GM12874 (cell line): ENCODE measurements around the gene SLC29A1.

Experiments used
- TF ChIP-seq, protein P1 (sequence below): IDR thresholded peaks from 2 replicates; pipeline ENCODE4 v1.5.1; 2011; ENCODE audit warnings: low read depth, mild to moderate bottlenecking, control low read depth, low read length, moderate library complexity; ENCODE audit not compliant: insufficient read depth

Gene SLC29A1

GRCh38 chr6:44179648-44180047, 43.7 kb upstream of the SLC29A1 start:
- TF ChIP-seq, protein P1, sequence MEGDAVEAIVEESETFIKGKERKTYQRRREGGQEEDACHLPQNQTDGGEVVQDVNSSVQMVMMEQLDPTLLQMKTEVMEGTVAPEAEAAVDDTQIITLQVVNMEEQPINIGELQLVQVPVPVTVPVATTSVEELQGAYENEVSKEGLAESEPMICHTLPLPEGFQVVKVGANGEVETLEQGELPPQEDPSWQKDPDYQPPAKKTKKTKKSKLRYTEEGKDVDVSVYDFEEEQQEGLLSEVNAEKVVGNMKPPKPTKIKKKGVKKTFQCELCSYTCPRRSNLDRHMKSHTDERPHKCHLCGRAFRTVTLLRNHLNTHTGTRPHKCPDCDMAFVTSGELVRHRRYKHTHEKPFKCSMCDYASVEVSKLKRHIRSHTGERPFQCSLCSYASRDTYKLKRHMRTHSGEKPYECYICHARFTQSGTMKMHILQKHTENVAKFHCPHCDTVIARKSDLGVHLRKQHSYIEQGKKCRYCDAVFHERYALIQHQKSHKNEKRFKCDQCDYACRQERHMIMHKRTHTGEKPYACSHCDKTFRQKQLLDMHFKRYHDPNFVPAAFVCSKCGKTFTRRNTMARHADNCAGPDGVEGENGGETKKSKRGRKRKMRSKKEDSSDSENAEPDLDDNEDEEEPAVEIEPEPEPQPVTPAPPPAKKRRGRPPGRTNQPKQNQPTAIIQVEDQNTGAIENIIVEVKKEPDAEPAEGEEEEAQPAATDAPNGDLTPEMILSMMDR: no peak

GRCh38 chr6:44180406-44180805, 43.0 kb upstream of the SLC29A1 start:
- TF ChIP-seq, protein P1: no peak

GRCh38 chr6:44180886-44181285, 42.5 kb upstream of the SLC29A1 start:
- TF ChIP-seq, protein P1: no peak

DNA sequence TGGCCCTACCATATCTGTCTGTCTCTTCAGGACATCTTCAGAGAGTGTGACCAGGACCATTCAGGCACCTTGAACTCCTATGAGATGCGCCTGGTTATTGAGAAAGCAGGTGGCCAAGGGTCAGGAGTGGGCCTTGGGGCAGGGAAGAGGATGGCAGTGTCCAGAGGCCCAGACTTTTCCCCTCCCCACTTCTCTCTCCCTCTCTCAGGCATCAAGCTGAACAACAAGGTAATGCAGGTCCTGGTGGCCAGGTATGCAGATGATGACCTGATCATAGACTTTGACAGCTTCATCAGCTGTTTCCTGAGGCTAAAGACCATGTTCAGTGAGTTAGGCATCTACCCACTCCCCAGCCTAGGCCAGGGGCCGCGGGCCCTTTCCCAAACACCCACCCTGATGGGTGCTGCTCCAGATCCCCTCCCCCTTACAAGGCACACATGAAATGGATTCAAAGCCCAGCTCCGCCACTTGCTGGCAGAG, 40.4 kb upstream of the SLC29A1 start:
- TF ChIP-seq, protein P1: no peak

DNA sequence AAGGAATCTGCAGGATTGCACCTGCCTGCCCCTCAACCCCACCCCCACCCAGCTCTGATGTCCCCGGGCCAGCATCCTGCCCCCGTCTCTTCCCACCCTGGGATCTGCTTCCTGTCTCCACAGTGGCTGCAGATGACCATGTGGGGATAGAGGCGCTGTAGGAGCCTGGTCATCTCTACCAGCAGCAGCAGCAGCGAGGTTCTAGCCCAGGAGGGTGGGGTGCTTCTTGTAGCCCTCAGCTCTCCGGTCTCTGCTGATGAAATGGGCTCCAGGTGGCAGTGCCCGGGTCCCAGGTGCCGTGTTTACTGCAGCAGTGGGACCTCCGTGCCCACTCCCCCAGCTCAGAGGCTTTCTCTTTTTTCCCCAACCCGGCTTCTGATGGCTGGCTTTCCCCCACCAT, 39.6 kb upstream of the SLC29A1 start:
- TF ChIP-seq, protein P1: no peak

DNA sequence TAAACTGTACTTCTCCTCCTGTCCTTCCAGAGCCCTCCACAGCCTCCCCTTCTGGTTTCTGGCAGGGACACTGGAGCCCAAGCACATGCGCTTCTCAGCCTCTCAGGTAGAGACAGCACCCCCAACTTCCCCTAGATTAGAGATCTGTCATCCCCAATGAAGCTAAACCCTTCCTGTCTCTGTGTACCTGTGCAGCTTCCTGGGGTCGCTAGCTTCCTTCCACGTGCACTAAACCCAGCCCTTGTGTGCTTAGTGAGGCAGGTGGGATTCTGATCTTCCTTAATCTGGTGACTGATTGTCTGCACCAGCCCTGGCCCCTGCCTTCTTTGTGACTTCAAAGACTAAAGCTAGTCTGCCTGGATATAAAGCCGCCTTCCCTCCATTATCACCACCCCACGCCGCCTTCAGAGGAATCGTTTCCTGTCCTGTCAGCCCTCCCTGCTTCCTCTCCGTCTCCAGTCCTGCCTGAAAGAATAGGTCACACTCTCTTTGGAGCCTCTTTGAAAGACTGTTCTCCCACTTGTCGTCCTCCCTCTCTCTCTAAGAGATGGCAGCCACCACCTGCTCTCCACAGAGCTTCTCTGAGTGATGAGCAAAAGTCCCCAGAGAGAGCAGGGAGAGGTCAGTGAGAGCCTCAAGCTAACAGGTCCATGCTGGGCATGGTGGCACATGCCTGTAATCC, 37.3 kb upstream of the SLC29A1 start:
- TF ChIP-seq, protein P1: no peak

DNA sequence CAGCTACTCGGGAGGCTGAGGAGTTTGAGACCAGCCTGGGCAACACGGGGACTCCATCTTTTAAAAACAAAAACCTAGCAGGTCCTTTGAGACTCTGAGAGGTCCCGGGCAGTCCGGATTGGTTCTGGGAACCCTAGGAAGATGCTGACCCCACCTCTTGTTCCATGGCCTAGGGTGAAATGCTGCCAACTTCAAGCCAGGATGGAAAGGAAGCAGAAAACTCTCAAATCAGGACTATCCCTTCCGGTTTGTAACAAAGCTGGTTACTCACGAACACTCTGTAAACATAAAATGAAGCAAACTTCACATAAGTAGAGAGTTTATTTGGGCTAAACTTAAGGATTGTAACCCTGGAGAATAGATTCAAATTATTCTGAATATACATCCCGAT, 36.8 kb upstream of the SLC29A1 start:
- TF ChIP-seq, protein P1: no peak
